HCT116 (cell line): Measurements from ENCODE around the gene GADD45A. TPM values are rescaled to one million over a fixed set of nuclear protein-coding genes. Genes with fewer than 3 reads are reported as not detected.

Experiments used
- ATAC-seq: fragments of 200-7000 bp; cut with Tn5 transposase; 2 replicates; pipeline ENCODE4 v1.9.1; 2020; ENCODE audit warnings: mild to moderate bottlenecking, moderate library complexity
- BruUV-seq: library from RNA; stranded (reverse); fragments of 400-500 nt; replicated peaks from 2 replicates; lab custom pipeline; 2021; lab: Mats Ljungman, UMichigan
- CTCF ChIA-PET: fragments of 300-600 bp; sonication (Branson Sonifier 250); formaldehyde crosslinking; loops from one replicate; lab custom pipeline; 2021; ENCODE audit warnings: antibody characterized with exemption; lab: Charles Lee
- POLR2A ChIA-PET: fragments of 300-600, 350-600 bp; sonication (Branson Sonifier 250); formaldehyde crosslinking; loops from one replicate; lab custom pipeline; 2021; ENCODE audit warnings: antibody characterized with exemption; lab: Charles Lee
- RAD21 ChIA-PET, 2 experiments: fragments of 300-600 bp; sonication (Branson Sonifier 250); formaldehyde crosslinking; loops; one replicate each; lab custom pipeline; 2023; ENCODE audit warnings: low total read pairs in 2 of 2; ENCODE audit not compliant: uncharacterized antibody in 2 of 2, unreplicated experiment in 2 of 2, low non-redundant PET in 1 of 2; lab: Charles Lee
- DNase-seq: peaks from one replicate; pipeline ENCODE4 v3.0.0-alpha.2; 2010; ENCODE audit warnings: low read depth, low spot score
- H2AFZ ChIP-seq: fragments of 200-600 bp; shearing (Covaris generic), sonication (generic); 2 replicates; pipeline ENCODE4 v1.6.1; 2017; ENCODE audit warnings: low read depth, mixed run types, mixed read lengths, antibody characterized with exemption, low read length; ENCODE audit not compliant: poor library complexity, severe bottlenecking
- H3K27ac ChIP-seq: 2 replicates; pipeline ENCODE4 v1.5.1; 2012; ENCODE audit warnings: low read depth, low read length
- H3K27me3 ChIP-seq: fragments of 200-600 bp; sonication (generic); 2 replicates; pipeline ENCODE4 v1.6.1; 2016; ENCODE audit warnings: mixed run types, low read length, mixed read lengths; ENCODE audit not compliant: insufficient read depth
- H3K36me3 ChIP-seq, 2 experiments: fragments of 200-500 bp in 1 of 2; fragments of 200-600 bp in 1 of 2; sonication (Bioruptor generic) in 1 of 2; sonication (generic) in 1 of 2; 2 replicates each; pipeline versions ENCODE4 v1.5.1 to v1.6.1; 2014 to 2016; ENCODE audit warnings: low read length in 2 of 2, inconsistent platforms in 1 of 2, mixed read lengths in 1 of 2, mixed run types in 1 of 2; ENCODE audit not compliant: insufficient read depth in 2 of 2, control insufficient read depth in 1 of 2
- H3K4me1 ChIP-seq, 2 experiments: fragments of 200-600 bp in 1 of 2; sonication (generic) in 1 of 2; 2 replicates each; pipeline versions ENCODE4 v1.5.1 to v1.6.1; 2012 to 2017; ENCODE audit warnings: low read length in 2 of 2, inconsistent platforms in 1 of 2, mild to moderate bottlenecking in 1 of 2, mixed read lengths in 1 of 2, mixed run types in 1 of 2, moderate library complexity in 1 of 2; ENCODE audit not compliant: insufficient read depth in 2 of 2, control insufficient read depth in 1 of 2
- H3K4me2 ChIP-seq: fragments of 200-600 bp; sonication (generic); 2 replicates; pipeline ENCODE4 v1.6.1; 2017; ENCODE audit warnings: mixed run types, low read length, mixed read lengths
- H3K4me3 ChIP-seq, 2 experiments: fragments of 200-600 bp in 1 of 2; sonication (generic) in 1 of 2; replicated peaks in 1 of 2; 2 replicates each; pipeline ENCODE4 v1.5.1; 2011 to 2016; ENCODE audit warnings: low read length in 2 of 2, control low read depth in 1 of 2, low read depth in 1 of 2, mild to moderate bottlenecking in 1 of 2, mixed read lengths in 1 of 2, mixed run types in 1 of 2
- H3K79me2 ChIP-seq: fragments of 200-600 bp; sonication (generic); 2 replicates; pipeline ENCODE4 v1.6.1; 2017; ENCODE audit warnings: mild to moderate bottlenecking, mixed run types, low read length, moderate library complexity, mixed read lengths; ENCODE audit not compliant: insufficient read depth
- H3K9ac ChIP-seq: fragments of 200-600 bp; sonication (generic); 2 replicates; pipeline ENCODE4 v1.6.1; 2016; ENCODE audit warnings: low read length, mixed read lengths
- H3K9me2 ChIP-seq: fragments of 200-600 bp; sonication (generic), shearing (Covaris generic); 2 replicates; pipeline ENCODE4 v1.6.1; 2017; ENCODE audit warnings: mixed run types, mild to moderate bottlenecking, moderate library complexity; ENCODE audit not compliant: insufficient read depth
- H3K9me3 ChIP-seq, 2 experiments: fragments of 200-500 bp in 1 of 2; fragments of 200-600 bp in 1 of 2; sonication (Bioruptor generic) in 1 of 2; sonication (generic) in 1 of 2; 2 replicates each; pipeline ENCODE4 v1.6.1; 2014 to 2017; ENCODE audit warnings: low read length in 2 of 2, mixed read lengths in 2 of 2, inconsistent platforms in 1 of 2, low read depth in 1 of 2, mild to moderate bottlenecking in 1 of 2, mixed run types in 1 of 2, moderate library complexity in 1 of 2; ENCODE audit not compliant: control insufficient read depth in 1 of 2, insufficient read depth in 1 of 2
- H4K20me1 ChIP-seq: fragments of 200-600 bp; sonication (generic), shearing (Covaris generic); 2 replicates; pipeline ENCODE4 v1.6.1; 2017; ENCODE audit warnings: mixed run types, mild to moderate bottlenecking, moderate library complexity; ENCODE audit not compliant: insufficient read depth
- CEBPB ChIP-seq: IDR thresholded peaks from 2 replicates; pipeline ENCODE4 v1.6.1; 2012; ENCODE audit warnings: low read depth
- EGR1 ChIP-seq: IDR thresholded peaks from 2 replicates; pipeline ENCODE4 v1.6.1; 2012; ENCODE audit warnings: low read depth
- POLR2AphosphoS5 ChIP-seq: IDR thresholded peaks from 2 replicates; pipeline ENCODE4 v1.6.1; 2011; ENCODE audit warnings: mild to moderate bottlenecking, low read depth, low read length, moderate library complexity
- intact Hi-C: fragments of 100-400 bp; cut with micrococcal nuclease; formaldehyde crosslinking; loops from 2 replicates; pipeline ENCODE4 v1.10.0; 2022
- total RNA-seq: library from RNA; stranded (reverse); gene quantifications from one replicate; pipeline ENCODE4 v1.2.1, GENCODE V29; 2021; ENCODE audit not compliant: unreplicated experiment
- TF ChIP-seq, protein P1 (sequence below): IDR thresholded peaks from 2 replicates; pipeline ENCODE4 v1.6.1; 2012
- TF ChIP-seq, protein P2 (sequence below), 3 experiments: fragments of 200-600 bp in 1 of 3; sonication (generic) in 1 of 3; IDR thresholded peaks in 2 of 3; conservative IDR thresholded peaks in 1 of 3; 2 replicates each; pipeline ENCODE4 v1.5.1; 2012 to 2017; ENCODE audit warnings: low read depth in 2 of 3, low read length in 2 of 3, antibody characterized with exemption in 1 of 3, borderline replicate concordance in 1 of 3, control low read depth in 1 of 3, mild to moderate bottlenecking in 1 of 3, mixed read lengths in 1 of 3, mixed run types in 1 of 3, moderate library complexity in 1 of 3; ENCODE audit not compliant: insufficient read depth in 1 of 3

GADD45A gene
- total RNA-seq, 1 experiment from 2014 or later = 105 TPM

DNA sequence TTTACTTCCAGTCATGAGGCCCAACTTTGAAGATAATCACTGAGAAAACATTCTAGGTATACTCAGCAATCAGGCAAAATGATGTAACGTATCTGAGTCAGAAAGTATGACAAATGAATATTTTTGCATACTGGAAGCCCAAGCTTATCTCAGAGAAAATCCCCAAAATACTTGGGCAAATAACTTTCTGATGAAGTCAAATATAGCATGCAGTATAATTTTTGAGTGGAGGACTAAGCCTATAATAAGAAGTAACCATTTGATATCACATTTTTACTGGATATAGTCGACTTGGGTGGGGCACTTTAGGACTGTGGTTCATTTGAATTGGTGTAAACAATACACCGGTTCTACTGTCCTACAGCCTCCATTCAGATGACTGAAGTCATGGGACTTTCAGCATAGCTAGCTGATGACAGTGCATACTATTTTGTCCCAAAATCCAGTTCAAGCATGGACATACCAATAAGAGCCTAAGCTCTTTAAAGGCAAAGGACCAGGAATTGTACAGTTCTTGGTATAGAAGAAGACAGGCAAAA is 2.3 kb upstream of the GADD45A start:
- H3K9me2 ChIP-seq = no peaks in the 10 kb centered on the region
- peaks cover 26 to 38% of the 10 kb centered on the region in 2 experiments for H3K4me1 ChIP-seq
- peak overlapping the region; percentile 86 for H2AFZ ChIP-seq
- ATAC-seq = no peak
- intact Hi-C loops = loop anchor here (10.0 kb wide), 3 partner anchors 118 to 702 kb away; partner anchors contain the start of gene GNG12
- H3K79me2 ChIP-seq = peaks cover 27% of the 10 kb centered on the region
- BruUV-seq = no TSS peak
- TF ChIP-seq CEBPB (0 out of 2 replicates have a peak, but pooled peaks have one; percentile 28), POLR2AphosphoS5 (no peak), EGR1 (0 out of 2 replicates have a peak, but pooled peaks have one; percentile 13)
- TF ChIP-seq, protein P1, sequence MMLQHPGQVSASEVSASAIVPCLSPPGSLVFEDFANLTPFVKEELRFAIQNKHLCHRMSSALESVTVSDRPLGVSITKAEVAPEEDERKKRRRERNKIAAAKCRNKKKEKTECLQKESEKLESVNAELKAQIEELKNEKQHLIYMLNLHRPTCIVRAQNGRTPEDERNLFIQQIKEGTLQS = peak; percentile 19; the same call in 1 of the 2 replicates
- TF ChIP-seq, protein P2, sequence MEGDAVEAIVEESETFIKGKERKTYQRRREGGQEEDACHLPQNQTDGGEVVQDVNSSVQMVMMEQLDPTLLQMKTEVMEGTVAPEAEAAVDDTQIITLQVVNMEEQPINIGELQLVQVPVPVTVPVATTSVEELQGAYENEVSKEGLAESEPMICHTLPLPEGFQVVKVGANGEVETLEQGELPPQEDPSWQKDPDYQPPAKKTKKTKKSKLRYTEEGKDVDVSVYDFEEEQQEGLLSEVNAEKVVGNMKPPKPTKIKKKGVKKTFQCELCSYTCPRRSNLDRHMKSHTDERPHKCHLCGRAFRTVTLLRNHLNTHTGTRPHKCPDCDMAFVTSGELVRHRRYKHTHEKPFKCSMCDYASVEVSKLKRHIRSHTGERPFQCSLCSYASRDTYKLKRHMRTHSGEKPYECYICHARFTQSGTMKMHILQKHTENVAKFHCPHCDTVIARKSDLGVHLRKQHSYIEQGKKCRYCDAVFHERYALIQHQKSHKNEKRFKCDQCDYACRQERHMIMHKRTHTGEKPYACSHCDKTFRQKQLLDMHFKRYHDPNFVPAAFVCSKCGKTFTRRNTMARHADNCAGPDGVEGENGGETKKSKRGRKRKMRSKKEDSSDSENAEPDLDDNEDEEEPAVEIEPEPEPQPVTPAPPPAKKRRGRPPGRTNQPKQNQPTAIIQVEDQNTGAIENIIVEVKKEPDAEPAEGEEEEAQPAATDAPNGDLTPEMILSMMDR (IDR thresholded peaks at IDR 0.05 in 2 of 3, conservative IDR thresholded peaks at IDR 0.05 in 1 of 3; ENCODE audit: borderline replicate concordance in 1 of 3, insufficient read depth in 1 of 3, low read depth in 2 of 3, low read length in 2 of 3) = no peak
- ChIA-PET CTCF (interaction anchor here (1.0 to 1.3 kb wide), 2 partner anchors 77 to 148 kb away, joined by 3 to 4 read pairs; no protein-coding TSS in a partner anchor), RAD21 (interaction anchor here (1.0 to 1.3 kb wide), 2 partner anchors 77 to 78 kb away, joined by 3 read pairs; no protein-coding TSS in a partner anchor), POLR2A (interaction anchor here (0.7 kb wide), 2 partner anchors 18 to 78 kb away, joined by 3 read pairs; no protein-coding TSS in a partner anchor)
- DNase-seq = no peak
- peaks cover 4% of the 10 kb centered on the region; the same call in 1 of the 2 replicates for H4K20me1 ChIP-seq
- no peak overlapping the region for H3K4me3 ChIP-seq
- H3K9ac ChIP-seq = no peak overlapping the region
- no peaks in the 10 kb centered on the region for H3K27me3 ChIP-seq
- no peak overlapping the region for H3K27ac ChIP-seq
- H3K4me2 ChIP-seq = peak overlapping the region; percentile 90
- peaks cover 7% of the 10 kb centered on the region in 2 experiments for H3K36me3 ChIP-seq
- H3K9me3 ChIP-seq = no peaks in the 10 kb centered on the region
